Psoas muscle (tissue), 8 donors: ENCODE data around the gene DOCK10. TPM values are rescaled to one million over a fixed set of nuclear protein-coding genes. Genes with fewer than 3 reads are reported as not detected.

Experiments
- ATAC-seq, 4 donors: fragments of 200-7000 bp; cut with Tn5 transposase; one replicate each; pipeline ENCODE4 v1.9.1; 2020; ENCODE audit warnings: moderate library complexity in 3 of 4, mild to moderate bottlenecking in 2 of 4
- DNase-seq, 2 donors: peaks; one replicate each; pipeline ENCODE4 v3.0.0-alpha.2; 2020
- H3K27ac ChIP-seq: fragments of 200-600 bp; one replicate; pipeline ENCODE4 v1.8.0; 2022
- H3K27me3 ChIP-seq, 3 donors: fragments of 200-600 bp in 1 of 3; one replicate each; pipeline versions ENCODE4 v1.6.1 to v1.8.0; 2013 to 2022; ENCODE audit warnings: low read length in 2 of 3, mild to moderate bottlenecking in 2 of 3, moderate library complexity in 1 of 3; ENCODE audit not compliant: insufficient read depth in 3 of 3
- H3K36me3 ChIP-seq, 2 donors: fragments of 200-600 bp in 1 of 2; one replicate each; pipeline versions ENCODE4 v1.6.1 to v1.8.0; 2013 to 2022; ENCODE audit warnings: low read depth in 1 of 2, mild to moderate bottlenecking in 1 of 2, moderate library complexity in 1 of 2; ENCODE audit not compliant: insufficient read depth in 1 of 2
- H3K4me1 ChIP-seq: fragments of 200-600 bp; one replicate; pipeline ENCODE4 v1.8.0; 2022
- H3K4me3 ChIP-seq: fragments of 200-600 bp; one replicate; pipeline ENCODE4 v1.8.0; 2022; ENCODE audit warnings: mild to moderate bottlenecking
- H3K9me3 ChIP-seq: fragments of 200-600 bp; one replicate; pipeline ENCODE4 v1.8.0; 2022
- WGBS, 3 donors: extraction: QIAGEN DNeasy Blood & Tissue Kit; methylation state at CpG; one replicate each; pipeline versions ENCODE4 v1.1.6 to v1.1.7; 2013; 5-methylcytosine and 5-hydroxymethylcytosine counted together
- intact Hi-C, 2 donors: fragments of 100-400 bp; cut with DNase I; formaldehyde crosslinking; loops; one replicate each; pipeline versions ENCODE4 v1.11.0 to v1.14.2; 2022
- polyA plus RNA-seq, 3 donors: library from polyadenylated mRNA; stranded (reverse); fragments of 200-250 nt; gene quantifications; one replicate each; pipeline ENCODE4 v1.2.3, GENCODE V29; 2013
- total RNA-seq, 4 donors: library from RNA; stranded (reverse); fragmentation: NEBNext Ultra II Directional in 2 of 4; extraction: Animal tissue kit (Norgen Biotek cat#: 25700) in 2 of 4; gene quantifications; one replicate each; pipeline versions ENCODE4 v1.2.1 to v1.2.4, GENCODE V29; 2021 to 2023
- TF ChIP-seq, protein P1 (sequence below): fragments of 200-600 bp; IDR thresholded peaks from one replicate; pipeline ENCODE4 v1.8.0; 2022; ENCODE audit warnings: antibody characterized with exemption
- donor health status: healthy with polysubstance abuse.
- donor health status: DM: no; HTN: no; CAD: no; lungs with moderate emphysema.
- donor health status: Bipolar disorder and iron deficiency.
- donor health status: healthy.
- donor health status: DM: yes; HTN: yes; CAD: no.
- donor health status: DM: no; HTN: no; CAD: no.
- donor health status: DM: no; HTN: no; CAD: no.
- donor health status: DM: yes; HTN: yes; CAD: no.

Gene DOCK10
- total and polyA plus RNA-seq, 7 donors: 0.17 to 4.4 (median 1.0) TPM

DNA sequence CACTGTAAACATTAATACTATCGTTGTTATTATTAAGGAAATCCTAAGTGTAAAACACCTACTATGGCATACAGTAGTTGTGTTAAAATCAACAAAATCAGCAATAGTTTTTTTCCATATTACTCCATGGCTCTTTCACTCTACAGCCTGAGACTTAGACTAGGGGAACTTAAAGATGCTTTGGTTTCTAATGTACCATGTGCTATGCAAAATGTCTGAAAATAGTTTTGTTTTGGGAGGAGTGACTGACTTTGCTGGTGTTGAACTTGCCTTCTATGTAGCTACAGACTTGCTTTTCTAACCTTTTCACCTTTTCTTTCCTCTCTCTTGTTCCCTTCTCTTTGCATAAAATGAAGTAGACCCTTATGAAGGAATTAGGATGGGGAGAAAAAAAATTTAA, 167.1 kb downstream of the DOCK10 start:
- no peak for DNase-seq
- Histone ChIP-seq H3K4me1 (no peaks in the 10 kb centered on the region), H3K9me3 (no peaks in the 10 kb centered on the region), H3K4me3 (no peak overlapping the region), H3K36me3 (no peaks in the 10 kb centered on the region), H3K27ac (no peak overlapping the region), H3K27me3 (no peaks in the 10 kb centered on the region)
- TF ChIP-seq, protein P1, sequence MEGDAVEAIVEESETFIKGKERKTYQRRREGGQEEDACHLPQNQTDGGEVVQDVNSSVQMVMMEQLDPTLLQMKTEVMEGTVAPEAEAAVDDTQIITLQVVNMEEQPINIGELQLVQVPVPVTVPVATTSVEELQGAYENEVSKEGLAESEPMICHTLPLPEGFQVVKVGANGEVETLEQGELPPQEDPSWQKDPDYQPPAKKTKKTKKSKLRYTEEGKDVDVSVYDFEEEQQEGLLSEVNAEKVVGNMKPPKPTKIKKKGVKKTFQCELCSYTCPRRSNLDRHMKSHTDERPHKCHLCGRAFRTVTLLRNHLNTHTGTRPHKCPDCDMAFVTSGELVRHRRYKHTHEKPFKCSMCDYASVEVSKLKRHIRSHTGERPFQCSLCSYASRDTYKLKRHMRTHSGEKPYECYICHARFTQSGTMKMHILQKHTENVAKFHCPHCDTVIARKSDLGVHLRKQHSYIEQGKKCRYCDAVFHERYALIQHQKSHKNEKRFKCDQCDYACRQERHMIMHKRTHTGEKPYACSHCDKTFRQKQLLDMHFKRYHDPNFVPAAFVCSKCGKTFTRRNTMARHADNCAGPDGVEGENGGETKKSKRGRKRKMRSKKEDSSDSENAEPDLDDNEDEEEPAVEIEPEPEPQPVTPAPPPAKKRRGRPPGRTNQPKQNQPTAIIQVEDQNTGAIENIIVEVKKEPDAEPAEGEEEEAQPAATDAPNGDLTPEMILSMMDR: no peak
- no peak for ATAC-seq
- 93 to 100% (median 100%) methylated on average over 1 of the region's 1 CpG for WGBS, 3 donors
- intact Hi-C loops: no loop called here

DNA sequence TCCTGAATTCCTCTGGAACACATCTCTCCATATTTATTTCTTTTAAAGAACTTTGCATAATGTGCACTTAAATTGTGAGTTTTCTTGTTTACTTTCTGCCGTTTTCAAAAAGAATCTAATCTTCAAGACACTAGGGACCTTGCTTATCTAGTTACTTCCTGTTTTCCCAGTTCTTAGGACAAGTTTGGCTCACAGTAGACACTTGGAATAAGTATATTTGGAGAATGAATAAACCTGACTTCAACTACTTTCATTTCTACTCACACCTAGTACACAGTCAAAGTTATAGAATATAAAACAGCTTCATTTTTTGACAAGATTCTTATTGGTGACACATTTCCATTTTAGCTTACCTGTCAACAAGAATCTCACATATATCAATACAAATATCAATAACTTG, 170.5 kb downstream of the DOCK10 start:
- 52 to 74% (median 63%) methylated on average over 1 of the region's 1 CpG for WGBS, 3 donors
- Histone ChIP-seq H3K27me3 (no peaks in the 10 kb centered on the region), H3K9me3 (no peaks in the 10 kb centered on the region), H3K4me3 (no peak overlapping the region), H3K4me1 (no peaks in the 10 kb centered on the region), H3K36me3 (no peaks in the 10 kb centered on the region), H3K27ac (no peak overlapping the region)
- intact Hi-C loops: loop anchor here in 1 of 2 donors (2.0 kb wide), 1 partner anchor 27 kb away; no protein-coding TSS in a partner anchor
- TF ChIP-seq, protein P1: no peak
- no peak for ATAC-seq
- no peak for DNase-seq

DNA sequence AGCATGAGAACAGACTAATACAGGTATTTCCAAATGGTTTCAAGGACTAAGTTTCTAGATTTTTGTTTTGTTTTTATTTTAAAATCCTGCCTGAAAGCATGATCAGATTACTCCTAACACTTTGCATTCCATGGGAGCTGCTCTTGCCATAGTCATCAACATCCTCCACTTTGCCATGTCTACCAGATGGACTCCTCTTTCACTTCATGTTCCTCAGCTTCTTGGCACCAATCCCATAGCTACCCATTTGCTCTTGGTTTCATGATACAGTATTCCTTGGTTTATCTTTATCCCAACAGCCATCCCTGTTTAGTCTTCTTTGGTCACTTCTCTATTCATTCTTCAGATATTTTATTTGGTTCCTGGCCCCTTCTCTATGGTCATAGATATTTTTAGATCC, 171.9 kb downstream of the DOCK10 start:
- Histone ChIP-seq H3K27ac (no peak overlapping the region), H3K36me3 (no peaks in the 10 kb centered on the region), H3K9me3 (no peaks in the 10 kb centered on the region), H3K27me3 (no peaks in the 10 kb centered on the region), H3K4me3 (no peak overlapping the region), H3K4me1 (no peaks in the 10 kb centered on the region)
- no peak for DNase-seq
- intact Hi-C loops: no loop called here
- TF ChIP-seq, protein P1: no peak
- no peak for ATAC-seq

DNA sequence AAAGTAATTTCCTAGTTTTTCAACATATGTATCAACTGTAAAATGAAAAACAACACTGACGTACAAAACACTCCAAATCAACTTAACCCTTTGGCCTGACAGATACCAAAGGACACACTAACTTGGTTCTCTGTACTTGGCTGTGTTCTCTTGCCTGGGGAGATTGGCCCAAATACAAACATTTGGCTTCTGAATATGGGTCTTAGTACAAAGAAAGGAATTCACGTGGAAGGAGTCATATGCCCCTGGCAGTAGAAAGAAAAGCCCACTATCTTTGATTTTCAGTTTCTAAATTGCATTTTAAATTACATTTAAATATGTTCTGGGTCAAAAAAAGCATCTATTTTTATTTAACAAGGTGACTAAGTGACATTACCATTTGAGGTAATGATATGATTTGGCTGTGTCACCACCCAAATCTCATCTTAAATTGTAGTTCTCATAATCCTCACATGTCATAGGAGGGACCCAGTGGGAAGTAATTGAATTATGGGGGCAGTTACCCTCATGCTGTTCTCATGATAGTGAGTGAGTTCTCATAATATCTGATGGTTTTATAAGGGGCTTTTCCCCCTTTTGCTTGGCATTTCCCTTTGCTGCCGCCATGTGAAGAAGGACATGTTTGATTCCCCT, 172.6 kb downstream of the DOCK10 start:
- no peak for DNase-seq
- Histone ChIP-seq H3K36me3 (no peaks in the 10 kb centered on the region), H3K27ac (no peak overlapping the region), H3K4me3 (no peak overlapping the region), H3K9me3 (no peaks in the 10 kb centered on the region), H3K4me1 (no peaks in the 10 kb centered on the region), H3K27me3 (no peaks in the 10 kb centered on the region)
- intact Hi-C loops: no loop called here
- TF ChIP-seq, protein P1: no peak
- WGBS, 3 donors: 44 to 51% (median 44%) methylated on average over 3 of the region's 3 CpGs
- ATAC-seq: no peak

DNA sequence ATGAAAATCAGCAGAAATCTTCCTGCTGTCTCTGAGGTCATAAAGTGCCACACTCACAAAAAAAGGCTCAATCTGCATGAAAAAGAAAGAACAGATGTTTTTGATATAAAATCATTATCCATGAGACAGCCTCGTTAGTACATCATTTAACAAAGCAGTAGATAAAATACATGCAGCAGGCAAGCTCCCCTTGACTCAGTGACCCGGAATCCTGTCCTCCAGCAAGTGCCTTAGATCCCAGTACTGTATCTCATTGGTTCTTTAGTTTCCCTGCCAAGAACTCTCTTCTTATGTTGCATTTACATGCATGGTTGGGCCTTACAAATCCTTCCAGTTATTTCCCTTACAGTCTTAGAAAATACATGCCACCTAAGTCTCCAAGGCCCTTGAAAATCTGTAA, 177.3 kb downstream of the DOCK10 start:
- no peak overlapping the region for H3K27ac ChIP-seq
- H3K27me3 ChIP-seq: no peaks in the 10 kb centered on the region
- 53 to 62% (median 54%) methylated on average over 2 of the region's 2 CpGs for WGBS, 3 donors
- H3K4me3 ChIP-seq: no peak overlapping the region
- no peaks in the 10 kb centered on the region for H3K36me3 ChIP-seq
- TF ChIP-seq, protein P1: no peak
- H3K9me3 ChIP-seq: peaks cover 2% of the 10 kb centered on the region
- no peak for ATAC-seq
- H3K4me1 ChIP-seq: no peaks in the 10 kb centered on the region
- intact Hi-C loops: no loop called here
- no peak for DNase-seq
